GM12878 (cell line): ENCODE results near the gene BLOC1S3. TPM values are rescaled to one million over a fixed set of nuclear protein-coding genes. Genes with fewer than 3 reads are reported as not detected.

ENCODE experiments used
- BCL11A ChIP-seq: IDR thresholded peaks from 2 replicates; pipeline ENCODE4 v1.6.1; 2011; ENCODE audit warnings: low read depth, low read length
- BHLHE40 ChIP-seq, 2 experiments: fragments of 450-650 bp in 1 of 2; IDR thresholded peaks; 2 replicates each; pipeline ENCODE4 v1.6.1; 2011 to 2017; ENCODE audit warnings: low read depth in 2 of 2, borderline replicate concordance in 1 of 2, improper control_type of control experiment in 1 of 2, low read length in 1 of 2, mild to moderate bottlenecking in 1 of 2
- CEBPZ ChIP-seq: fragments of 150-350 bp; IDR thresholded peaks from 2 replicates; pipeline ENCODE4 v1.6.1; 2016; ENCODE audit warnings: low read depth, low read length
- DPF2 ChIP-seq: fragments of 450-650 bp; IDR thresholded peaks from 2 replicates; pipeline ENCODE4 v1.6.1; 2017; ENCODE audit warnings: mild to moderate bottlenecking
- ETV6 ChIP-seq, 2 experiments: fragments of 450-650 bp in 1 of 2; IDR thresholded peaks in 1 of 2; conservative IDR thresholded peaks in 1 of 2; 2 replicates each; pipeline ENCODE4 v1.6.1; 2014; ENCODE audit warnings: antibody characterized with exemption in 1 of 2, borderline replicate concordance in 1 of 2, low read depth in 1 of 2, mild to moderate bottlenecking in 1 of 2, moderate library complexity in 1 of 2
- FOS ChIP-seq: IDR thresholded peaks from 3 replicates; pipeline ENCODE4 v1.6.1; 2011; ENCODE audit warnings: borderline replicate concordance; ENCODE audit not compliant: insufficient read length; ENCODE audit errors: extremely low read depth
- FOXK2 ChIP-seq: fragments of 450-650 bp; IDR thresholded peaks from 2 replicates; pipeline ENCODE4 v1.6.1; 2017; ENCODE audit warnings: mild to moderate bottlenecking, moderate library complexity
- JUNB ChIP-seq: IDR thresholded peaks from 2 replicates; pipeline ENCODE4 v1.6.1; 2016; ENCODE audit warnings: antibody characterized with exemption, mild to moderate bottlenecking
- KLF5 ChIP-seq: fragments of 450-650 bp; IDR thresholded peaks from 2 replicates; pipeline ENCODE4 v1.6.1; 2014; ENCODE audit warnings: mild to moderate bottlenecking; ENCODE audit not compliant: partially characterized antibody
- MAX ChIP-seq: IDR thresholded peaks from 2 replicates; pipeline ENCODE4 v1.6.1; 2012; ENCODE audit warnings: low read depth, low read length, improper control_type of control experiment
- NBN ChIP-seq: fragments of 450-650 bp; IDR thresholded peaks from 2 replicates; pipeline ENCODE4 v1.6.1; 2016
- NKRF ChIP-seq: fragments of 450-650 bp; conservative IDR thresholded peaks from 2 replicates; pipeline ENCODE4 v1.6.1; 2017; ENCODE audit warnings: mild to moderate bottlenecking, moderate library complexity
- NR2F1 ChIP-seq: fragments of 450-650 bp; conservative IDR thresholded peaks from 2 replicates; pipeline ENCODE4 v1.6.1; 2017; ENCODE audit warnings: mild to moderate bottlenecking
- PAX5 ChIP-seq: IDR thresholded peaks from 2 replicates; pipeline ENCODE4 v1.6.1; 2011; ENCODE audit warnings: low read depth, low read length, borderline replicate concordance
- PKNOX1 ChIP-seq: fragments of 450-650 bp; IDR thresholded peaks from 2 replicates; pipeline ENCODE4 v1.6.1; 2016; ENCODE audit warnings: mild to moderate bottlenecking
- POLR2A ChIP-seq: IDR thresholded peaks from 2 replicates; pipeline ENCODE4 v1.6.1; 2011; ENCODE audit warnings: low read depth, mild to moderate bottlenecking, low read length
- RB1 ChIP-seq: fragments of 450-650 bp; formaldehyde crosslinking; IDR thresholded peaks from 2 replicates; pipeline ENCODE4 v1.6.1; 2017; ENCODE audit warnings: mild to moderate bottlenecking, borderline replicate concordance
- SREBF2 ChIP-seq: IDR thresholded peaks from 2 replicates; pipeline ENCODE4 v1.6.1; 2012; ENCODE audit warnings: mild to moderate bottlenecking, low read length
- ZBTB40 ChIP-seq: fragments of 450-650 bp; IDR thresholded peaks from 2 replicates; pipeline ENCODE4 v1.6.1; 2016; ENCODE audit warnings: mild to moderate bottlenecking, moderate library complexity, borderline replicate concordance
- polyA plus RNA-seq, 11 experiments: library from polyadenylated mRNA; depleted of rRNA in 4 of 11; unstranded in 6 of 11; stranded (reverse) in 5 of 11; fragments of >200 nt; fragmentation: Nextera tagmentation in 4 of 11; fragmentation: Illumina TruSeq in 1 of 11; extraction: Ambion mirVana in 4 of 11; extraction: Trizol in 1 of 11; gene quantifications; 1 replicate in 1 of 11; 2 replicates in 10 of 11; pipeline versions ENCODE4 v1.2.1 to v1.2.3, GENCODE V29; 2011 to 2016; ENCODE audit warnings: inconsistent platforms in 2 of 11, missing spikeins in 2 of 11, low read depth in 1 of 11
- total RNA-seq, 4 experiments: library from RNA; depleted of rRNA in 3 of 4; stranded (reverse); fragments of >200 nt in 3 of 4; fragmentation: Illumina TruSeq in 1 of 4; extraction: Trizol in 1 of 4; gene quantifications; 2 replicates each; pipeline versions ENCODE4 v1.2.1 to v1.2.3, GENCODE V29; 2013 to 2021

Gene BLOC1S3
- total and polyA plus RNA-seq, 10 of the 15 experiments (the other 5 are each of a cell fraction or from before 2014, with no cell fraction given): 3.6 to 18.3 (median 10.4) TPM

- TF ChIP-seq PKNOX1 (peak; percentile 97), CEBPZ (peak; percentile 69), NBN (peak; percentile 52; the same call in 1 of the 2 replicates), NKRF (peak; percentile 99), FOXK2 (peak; percentile 92), POLR2A (peak; percentile 83), BCL11A (no peak), MAX (peak; percentile 92), FOS (peak; percentile 50), DPF2 (peak; percentile 43; the same call in 1 of the 2 replicates), BHLHE40 (IDR thresholded peaks at IDR 0.05; ENCODE audit: borderline replicate concordance in 1 of 2, low read depth in 2 of 2, low read length in 1 of 2) (peak; percentile 91 to 96), SREBF2 (no peak), PAX5 (0 out of 2 replicates have a peak, but pooled peaks have one; percentile 20), RB1 (no peak; the same call in 1 of the 2 replicates), JUNB (no peak), ZBTB40 (no peak; the same call in 1 of the 2 replicates), NR2F1 (no peak), KLF5 (peak; percentile 58), ETV6 (conservative IDR thresholded peaks at IDR 0.05 in 1 of 2, IDR thresholded peaks at IDR 0.05 in 1 of 2; ENCODE audit: borderline replicate concordance in 1 of 2, low read depth in 1 of 2) (no peak)
Observed at GRCh38 chr19:45178262-45179071, at the start of gene BLOC1S3 (continued).
